Nephron progenitor cell (in vitro differentiated cells): ENCODE data around the gene MAML2.

Experiments used
- DNase-seq: peaks from one replicate; pipeline ENCODE4 v3.0.0; 2021
- H3K27ac Mint-ChIP-seq: 2 replicates; pipeline ENCODE4 v1.8.0; 2021; ENCODE audit warnings: mild to moderate bottlenecking, moderate library complexity, mixed read lengths
- H3K27me3 Mint-ChIP-seq: 2 replicates; pipeline ENCODE4 v1.8.0; 2021; ENCODE audit warnings: mild to moderate bottlenecking, low read depth, mixed read lengths; ENCODE audit not compliant: poor library complexity
- H3K36me3 Mint-ChIP-seq: 2 replicates; pipeline ENCODE4 v1.8.0; 2021; ENCODE audit warnings: low read depth, mixed read lengths
- H3K4me1 Mint-ChIP-seq: 2 replicates; pipeline ENCODE4 v1.8.0; 2021; ENCODE audit warnings: mixed read lengths
- H3K4me3 Mint-ChIP-seq: 2 replicates; pipeline ENCODE4 v1.8.0; 2021; ENCODE audit warnings: mild to moderate bottlenecking, moderate library complexity, mixed read lengths
- H3K9me3 Mint-ChIP-seq: 2 replicates; pipeline ENCODE4 v1.8.0; 2021; ENCODE audit warnings: mild to moderate bottlenecking, moderate library complexity, mixed read lengths
- CTCF ChIP-seq: fragments of 200-600 bp; sonication (generic); IDR thresholded peaks from 2 replicates; pipeline ENCODE4 v1.5.0; 2021; ENCODE audit warnings: antibody characterized with exemption

The MAML2 gene

DNA sequence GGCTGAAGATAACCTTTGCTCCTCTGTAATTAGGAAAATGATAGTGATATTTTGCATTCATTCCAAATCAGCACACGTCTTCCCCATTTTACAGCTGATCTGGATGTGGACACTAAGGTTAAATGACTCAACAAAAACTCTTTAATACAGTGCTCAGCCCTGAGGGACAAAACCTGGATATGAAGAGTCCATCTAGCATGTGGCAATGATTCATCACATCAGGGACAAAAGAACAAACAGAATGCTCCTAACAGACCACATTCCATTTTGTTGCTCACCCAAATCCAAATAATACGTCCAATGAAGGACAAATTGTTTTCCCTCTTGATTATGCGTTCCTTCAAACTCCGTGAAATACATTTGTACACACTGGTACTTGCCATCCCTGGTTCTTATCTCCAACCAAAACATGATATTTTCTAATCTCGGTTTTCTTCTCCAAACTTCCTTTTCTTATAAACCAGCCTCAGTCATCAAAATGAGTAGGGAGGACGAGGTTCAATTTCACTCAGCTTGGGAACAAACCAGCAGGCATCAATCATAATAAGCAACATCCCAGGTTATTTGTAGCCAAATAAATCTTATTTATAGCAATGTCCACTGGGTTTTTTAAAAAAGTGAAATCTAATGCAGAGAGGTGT is 365.3 kb downstream of the MAML2 start:
- DNase-seq = no peak
- Mint-ChIP-seq H3K27ac (no peak overlapping the region), H3K4me1 (peaks cover 6% of the 10 kb centered on the region), H3K27me3 (no peaks in the 10 kb centered on the region), H3K9me3 (no peaks in the 10 kb centered on the region), H3K4me3 (no peak overlapping the region), H3K36me3 (peaks cover 53% of the 10 kb centered on the region)
- no peak for TF ChIP-seq CTCF

- Mint-ChIP-seq H3K27me3 (no peaks in the 10 kb centered on the region), H3K36me3 (peaks cover 50% of the 10 kb centered on the region), H3K4me3 (no peak overlapping the region), H3K9me3 (no peaks in the 10 kb centered on the region), H3K4me1 (peaks cover 6% of the 10 kb centered on the region), H3K27ac (no peak overlapping the region)
- no peak for DNase-seq
- TF ChIP-seq CTCF = no peak
Measured at GRCh38 chr11:95976550-95976949, 366.4 kb downstream of the MAML2 start.

GRCh38 chr11:95975343-95975742 is 367.7 kb downstream of the MAML2 start:
- Mint-ChIP-seq H3K27ac (no peak overlapping the region), H3K9me3 (no peaks in the 10 kb centered on the region), H3K4me3 (no peak overlapping the region), H3K27me3 (no peaks in the 10 kb centered on the region), H3K36me3 (peaks cover 38% of the 10 kb centered on the region), H3K4me1 (peaks cover 6% of the 10 kb centered on the region)
- no peak for DNase-seq
- TF ChIP-seq CTCF = no peak

- peak overlapping the region; percentile 4 for H3K27ac Mint-ChIP-seq
- H3K27me3 Mint-ChIP-seq = no peaks in the 10 kb centered on the region
- H3K9me3 Mint-ChIP-seq = peaks cover 17% of the 10 kb centered on the region
- TF ChIP-seq CTCF = no peak
- no peak for DNase-seq
- no peaks in the 10 kb centered on the region for H3K4me1 Mint-ChIP-seq
- H3K4me3 Mint-ChIP-seq = no peak overlapping the region
- peaks cover 8% of the 10 kb centered on the region for H3K36me3 Mint-ChIP-seq
Measured at GRCh38 chr11:95972060-95972459, 370.9 kb downstream of the MAML2 start.

- DNase-seq = no peak
- Mint-ChIP-seq H3K9me3 (peaks cover 17% of the 10 kb centered on the region), H3K4me1 (no peaks in the 10 kb centered on the region), H3K4me3 (no peak overlapping the region), H3K27ac (no peak overlapping the region), H3K27me3 (no peaks in the 10 kb centered on the region), H3K36me3 (no peaks in the 10 kb centered on the region)
- no peak for TF ChIP-seq CTCF
Measured at GRCh38 chr11:95968585-95968984, 374.4 kb downstream of the MAML2 start.

DNA sequence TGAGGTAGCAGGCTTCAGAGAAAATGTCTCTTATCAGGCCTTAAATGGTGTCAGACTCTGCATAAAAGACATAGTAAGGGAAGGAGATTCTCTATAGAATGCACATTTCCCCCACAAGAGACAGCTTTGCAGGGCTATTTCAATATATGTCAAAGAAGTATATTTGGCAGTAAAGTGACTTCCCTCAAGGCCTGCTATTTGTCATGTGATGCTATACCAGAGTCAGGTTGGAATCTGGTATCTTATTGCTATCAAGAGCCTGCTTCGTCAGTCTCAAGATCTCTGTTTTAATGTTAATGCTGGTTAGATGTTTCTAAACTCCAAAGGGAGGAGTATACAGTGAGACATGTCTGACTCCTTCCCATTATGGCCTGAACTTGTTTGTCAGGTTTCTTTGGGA is 378.7 kb downstream of the MAML2 start:
- Mint-ChIP-seq H3K9me3 (peaks cover 16% of the 10 kb centered on the region), H3K36me3 (no peaks in the 10 kb centered on the region), H3K4me3 (no peak overlapping the region), H3K4me1 (no peaks in the 10 kb centered on the region), H3K27me3 (no peaks in the 10 kb centered on the region), H3K27ac (no peak overlapping the region)
- no peak for TF ChIP-seq CTCF
- no peak for DNase-seq
